Activated CD4-positive, alpha-beta T cell treated with anti-CD3 and anti-CD28 coated beads, Interleukin-2, amount 10 ng/mL, durations not matched to agents 24 days and 14 days (primary cell): Measurements from ENCODE around the gene ZNF444. TPM values are rescaled to one million over a fixed set of nuclear protein-coding genes. Genes with fewer than 3 reads are reported as not detected.
"Not testable (repeated sequence)": the region's sequence is repeated elsewhere in the genome, so short reads cannot be mapped to it uniquely, and the experiment has no call there.

Experiments
- DNase-seq: peaks from one replicate; pipeline ENCODE4 v3.0.0; 2022
- H3K27ac Mint-ChIP-seq: one replicate; pipeline ENCODE4 v1.8.0; 2022; ENCODE audit warnings: mild to moderate bottlenecking, mixed read lengths
- H3K27me3 Mint-ChIP-seq: one replicate; pipeline ENCODE4 v1.8.0; 2022; ENCODE audit warnings: mixed read lengths
- H3K36me3 Mint-ChIP-seq: one replicate; pipeline ENCODE4 v1.8.0; 2022; ENCODE audit warnings: low read depth, mild to moderate bottlenecking, mixed read lengths
- H3K4me1 Mint-ChIP-seq: one replicate; pipeline ENCODE4 v1.8.0; 2021; ENCODE audit warnings: mixed read lengths
- H3K4me3 Mint-ChIP-seq: one replicate; pipeline ENCODE4 v1.8.0; 2022; ENCODE audit warnings: mild to moderate bottlenecking, moderate library complexity, mixed read lengths
- H3K9me3 Mint-ChIP-seq: one replicate; pipeline ENCODE4 v1.8.0; 2021; ENCODE audit warnings: mixed read lengths
- intact Hi-C: fragments of 100-400 bp; cut with micrococcal nuclease; formaldehyde crosslinking; loops from one replicate; pipeline ENCODE4 v1.15.1; 2023
- total RNA-seq: library from RNA; stranded (reverse); gene quantifications from 2 replicates; pipeline ENCODE4 v1.2.3, GENCODE V29; 2022

Gene ZNF444
- total RNA-seq, 1 donor from 2014 or later: 35.5 TPM

GRCh38 chr19:56210036-56210435, 68.9 kb downstream of the ZNF444 start:
- intact Hi-C loops, H3K4me1 Mint-ChIP-seq, H3K36me3 Mint-ChIP-seq, H3K27me3 Mint-ChIP-seq, H3K4me3 Mint-ChIP-seq, DNase-seq, H3K27ac Mint-ChIP-seq, H3K9me3 Mint-ChIP-seq: not testable (repeated sequence)

Other genes starting within 250 kb of the ZNF444 start
- not detected in 2 replicates for gene NLRP13, start 209.0 kb upstream of the ZNF444 start, total RNA-seq
- gene NLRP8, start 193.5 kb upstream of the ZNF444 start, total RNA-seq: not detected in 2 replicates
- not detected in 2 replicates for gene NLRP5, start 154.5 kb upstream of the ZNF444 start, total RNA-seq
- gene ZNF787, start 20.0 kb upstream of the ZNF444 start, total RNA-seq: 36.4 and 37.0 TPM in 2 replicates
- gene GALP, start 34.7 kb downstream of the ZNF444 start, total RNA-seq: not detected in 2 replicates
- not detected in 2 replicates for gene ZSCAN5B, start 56.5 kb downstream of the ZNF444 start, total RNA-seq
- not detected in 2 replicates for gene ZSCAN5C, start 61.0 kb downstream of the ZNF444 start, total RNA-seq
- 0.59 and 0.98 TPM in 2 replicates for gene EDDM13, start 131.5 kb downstream of the ZNF444 start, total RNA-seq
- 6.9 and 10.8 TPM in 2 replicates for gene ZSCAN5A, start 173.6 kb downstream of the ZNF444 start, total RNA-seq